HL-60 (cell line): ENCODE results near the gene CSMD2.

Experiments
- GABPA ChIP-seq: IDR thresholded peaks from 2 replicates; pipeline ENCODE4 v1.6.1; 2012; ENCODE audit warnings: low read depth
- POLR2AphosphoS5 ChIP-seq: IDR thresholded peaks from 2 replicates; pipeline ENCODE4 v1.6.1; 2012; ENCODE audit warnings: low read depth
- SPI1 ChIP-seq: IDR thresholded peaks from 2 replicates; pipeline ENCODE4 v1.6.1; 2012; ENCODE audit warnings: low read depth, mild to moderate bottlenecking, borderline replicate concordance
- TF ChIP-seq, protein P1 (sequence below): IDR thresholded peaks from one replicate; pipeline ENCODE4 v1.5.1; 2011; ENCODE audit warnings: low read length, control low read depth, inconsistent platforms; ENCODE audit not compliant: insufficient read depth
- TF ChIP-seq, protein P2 (sequence below): IDR thresholded peaks from 2 replicates; pipeline ENCODE4 v1.6.1; 2012; ENCODE audit warnings: low read depth; ENCODE audit not compliant: insufficient replicate concordance

DNA sequence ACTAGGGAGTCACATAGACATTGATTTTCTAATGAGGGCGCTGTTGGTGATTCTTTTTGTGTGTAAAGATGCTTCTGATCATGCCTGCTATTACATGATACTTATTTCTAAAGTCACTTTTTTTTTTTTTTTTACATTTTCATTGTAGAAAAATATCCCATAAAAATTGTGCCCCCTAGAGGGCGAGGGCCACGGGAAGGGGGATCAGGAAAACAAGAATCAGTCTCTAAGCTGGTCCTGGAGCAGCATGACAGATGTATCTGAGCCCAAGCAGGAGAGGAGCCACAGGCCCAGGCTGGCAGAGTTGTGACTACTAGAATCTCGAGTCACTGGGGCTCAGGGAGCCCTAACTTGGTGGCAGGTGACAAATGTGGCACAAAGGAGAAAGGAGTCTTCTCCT, 664.5 kb downstream of the CSMD2 start:
- TF ChIP-seq SPI1 (no peak), GABPA (no peak), POLR2AphosphoS5 (no peak)
- TF ChIP-seq, protein P1, sequence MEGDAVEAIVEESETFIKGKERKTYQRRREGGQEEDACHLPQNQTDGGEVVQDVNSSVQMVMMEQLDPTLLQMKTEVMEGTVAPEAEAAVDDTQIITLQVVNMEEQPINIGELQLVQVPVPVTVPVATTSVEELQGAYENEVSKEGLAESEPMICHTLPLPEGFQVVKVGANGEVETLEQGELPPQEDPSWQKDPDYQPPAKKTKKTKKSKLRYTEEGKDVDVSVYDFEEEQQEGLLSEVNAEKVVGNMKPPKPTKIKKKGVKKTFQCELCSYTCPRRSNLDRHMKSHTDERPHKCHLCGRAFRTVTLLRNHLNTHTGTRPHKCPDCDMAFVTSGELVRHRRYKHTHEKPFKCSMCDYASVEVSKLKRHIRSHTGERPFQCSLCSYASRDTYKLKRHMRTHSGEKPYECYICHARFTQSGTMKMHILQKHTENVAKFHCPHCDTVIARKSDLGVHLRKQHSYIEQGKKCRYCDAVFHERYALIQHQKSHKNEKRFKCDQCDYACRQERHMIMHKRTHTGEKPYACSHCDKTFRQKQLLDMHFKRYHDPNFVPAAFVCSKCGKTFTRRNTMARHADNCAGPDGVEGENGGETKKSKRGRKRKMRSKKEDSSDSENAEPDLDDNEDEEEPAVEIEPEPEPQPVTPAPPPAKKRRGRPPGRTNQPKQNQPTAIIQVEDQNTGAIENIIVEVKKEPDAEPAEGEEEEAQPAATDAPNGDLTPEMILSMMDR, result no peak
- TF ChIP-seq, protein P2, sequence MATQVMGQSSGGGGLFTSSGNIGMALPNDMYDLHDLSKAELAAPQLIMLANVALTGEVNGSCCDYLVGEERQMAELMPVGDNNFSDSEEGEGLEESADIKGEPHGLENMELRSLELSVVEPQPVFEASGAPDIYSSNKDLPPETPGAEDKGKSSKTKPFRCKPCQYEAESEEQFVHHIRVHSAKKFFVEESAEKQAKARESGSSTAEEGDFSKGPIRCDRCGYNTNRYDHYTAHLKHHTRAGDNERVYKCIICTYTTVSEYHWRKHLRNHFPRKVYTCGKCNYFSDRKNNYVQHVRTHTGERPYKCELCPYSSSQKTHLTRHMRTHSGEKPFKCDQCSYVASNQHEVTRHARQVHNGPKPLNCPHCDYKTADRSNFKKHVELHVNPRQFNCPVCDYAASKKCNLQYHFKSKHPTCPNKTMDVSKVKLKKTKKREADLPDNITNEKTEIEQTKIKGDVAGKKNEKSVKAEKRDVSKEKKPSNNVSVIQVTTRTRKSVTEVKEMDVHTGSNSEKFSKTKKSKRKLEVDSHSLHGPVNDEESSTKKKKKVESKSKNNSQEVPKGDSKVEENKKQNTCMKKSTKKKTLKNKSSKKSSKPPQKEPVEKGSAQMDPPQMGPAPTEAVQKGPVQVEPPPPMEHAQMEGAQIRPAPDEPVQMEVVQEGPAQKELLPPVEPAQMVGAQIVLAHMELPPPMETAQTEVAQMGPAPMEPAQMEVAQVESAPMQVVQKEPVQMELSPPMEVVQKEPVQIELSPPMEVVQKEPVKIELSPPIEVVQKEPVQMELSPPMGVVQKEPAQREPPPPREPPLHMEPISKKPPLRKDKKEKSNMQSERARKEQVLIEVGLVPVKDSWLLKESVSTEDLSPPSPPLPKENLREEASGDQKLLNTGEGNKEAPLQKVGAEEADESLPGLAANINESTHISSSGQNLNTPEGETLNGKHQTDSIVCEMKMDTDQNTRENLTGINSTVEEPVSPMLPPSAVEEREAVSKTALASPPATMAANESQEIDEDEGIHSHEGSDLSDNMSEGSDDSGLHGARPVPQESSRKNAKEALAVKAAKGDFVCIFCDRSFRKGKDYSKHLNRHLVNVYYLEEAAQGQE, result no peak
